Astrocyte (in vitro differentiated cells and primary cell): Measurements from ENCODE around the gene PPARG. TPM values are rescaled to one million over a fixed set of nuclear protein-coding genes. Genes with fewer than 3 reads are reported as not detected.

Experiments used
- DNase-seq: peaks from one replicate; pipeline ENCODE4 v3.0.0-alpha.2; 2010; ENCODE audit warnings: low read depth
- FAIRE-seq: peaks from 2 replicates; lab custom pipeline; 2011; peaks lifted over from hg19 to GRCh38; lab: Jason Lieb, UNC
- H2AFZ ChIP-seq: 2 replicates; pipeline ENCODE4 v1.6.0; 2012; ENCODE audit warnings: low read depth, low read length, inconsistent platforms
- H3K27ac ChIP-seq: 2 replicates; pipeline ENCODE4 v1.5.1; 2011; ENCODE audit warnings: low read depth, low read length, inconsistent platforms
- H3K27me3 ChIP-seq: 2 replicates; pipeline ENCODE4 v1.6.0; 2011; ENCODE audit warnings: low read length, inconsistent platforms; ENCODE audit not compliant: insufficient read depth
- H3K36me3 ChIP-seq: 2 replicates; pipeline ENCODE4 v1.5.1; 2011; ENCODE audit warnings: low read length, inconsistent platforms; ENCODE audit not compliant: insufficient read depth
- H3K4me1 ChIP-seq: 2 replicates; pipeline ENCODE4 v1.5.1; 2011; ENCODE audit warnings: low read length, inconsistent platforms; ENCODE audit not compliant: insufficient read depth
- H3K4me2 ChIP-seq: 2 replicates; pipeline ENCODE4 v1.6.0; 2012; ENCODE audit warnings: low read length, inconsistent platforms
- H3K4me3 ChIP-seq: 2 replicates; pipeline ENCODE4 v1.5.1; 2011; ENCODE audit warnings: low read depth, mild to moderate bottlenecking, low read length, inconsistent platforms; ENCODE audit not compliant: insufficient read depth
- H3K79me2 ChIP-seq: 2 replicates; pipeline ENCODE4 v1.6.0; 2012; ENCODE audit warnings: mild to moderate bottlenecking, low read length, inconsistent platforms; ENCODE audit not compliant: insufficient read depth
- H3K9ac ChIP-seq: 2 replicates; pipeline ENCODE4 v1.6.0; 2012; ENCODE audit warnings: mild to moderate bottlenecking, low read length, inconsistent platforms
- H3K9me3 ChIP-seq: 2 replicates; pipeline ENCODE4 v1.5.1; 2012; ENCODE audit warnings: low read depth, mild to moderate bottlenecking, low read length, inconsistent platforms; ENCODE audit not compliant: insufficient read depth
- H4K20me1 ChIP-seq: 2 replicates; pipeline ENCODE4 v1.6.0; 2012; ENCODE audit warnings: low read length, inconsistent platforms; ENCODE audit not compliant: insufficient read depth
- H3K27ac Mint-ChIP-seq: one replicate; pipeline ENCODE4 v1.8.0; 2021; ENCODE audit warnings: mild to moderate bottlenecking, mixed read lengths; ENCODE audit not compliant: unreplicated experiment
- H3K27me3 Mint-ChIP-seq: one replicate; pipeline ENCODE4 v1.8.0; 2021; ENCODE audit warnings: low read depth, mixed read lengths; ENCODE audit not compliant: unreplicated experiment
- H3K36me3 Mint-ChIP-seq: one replicate; pipeline ENCODE4 v1.8.0; 2021; ENCODE audit warnings: low read depth, mixed read lengths; ENCODE audit not compliant: unreplicated experiment
- H3K4me1 Mint-ChIP-seq: one replicate; pipeline ENCODE4 v1.8.0; 2021; ENCODE audit warnings: low read depth, mixed read lengths; ENCODE audit not compliant: unreplicated experiment
- H3K4me3 Mint-ChIP-seq: one replicate; pipeline ENCODE4 v1.8.0; 2021; ENCODE audit warnings: mild to moderate bottlenecking, moderate library complexity, mixed read lengths; ENCODE audit not compliant: unreplicated experiment
- H3K9me3 Mint-ChIP-seq: one replicate; pipeline ENCODE4 v1.8.0; 2021; ENCODE audit warnings: mild to moderate bottlenecking, mixed read lengths; ENCODE audit not compliant: unreplicated experiment
- CTCF ChIP-seq: IDR thresholded peaks from 2 replicates; pipeline ENCODE4 v1.5.1; 2011; ENCODE audit warnings: low read depth, mild to moderate bottlenecking, inconsistent platforms, low read length, moderate library complexity; ENCODE audit not compliant: insufficient read depth
- EZH2 ChIP-seq: IDR thresholded peaks from 2 replicates; pipeline ENCODE4 v1.6.1; 2012; ENCODE audit warnings: mild to moderate bottlenecking, low read length, inconsistent platforms; ENCODE audit not compliant: insufficient read depth
- total RNA-seq: library from RNA; stranded (reverse); gene quantifications from 2 replicates; pipeline ENCODE4 v1.2.1, GENCODE V29; 2021

Gene PPARG
- total RNA-seq, 1 donor from 2014 or later: 4.4 TPM

GRCh38 chr3:12309716-12310115 lies 20.8 kb downstream of the PPARG start:
- H3K27ac Mint-ChIP-seq: no peak overlapping the region
- no peaks in the 10 kb centered on the region for H3K36me3 ChIP-seq
- H3K4me3 ChIP-seq: no peak overlapping the region
- H3K4me1 Mint-ChIP-seq: peaks cover 12% of the 10 kb centered on the region
- H3K4me3 Mint-ChIP-seq: no peak overlapping the region
- no peak overlapping the region for H3K9ac ChIP-seq
- H3K9me3 Mint-ChIP-seq: peaks cover 2% of the 10 kb centered on the region
- H3K9me3 ChIP-seq: no peaks in the 10 kb centered on the region
- peaks cover 4% of the 10 kb centered on the region for H3K79me2 ChIP-seq
- no peaks in the 10 kb centered on the region for H4K20me1 ChIP-seq
- H3K4me1 ChIP-seq: peaks cover 5% of the 10 kb centered on the region
- no peak overlapping the region for H3K27ac ChIP-seq
- H2AFZ ChIP-seq: no peak overlapping the region
- FAIRE-seq: no peak
- no peaks in the 10 kb centered on the region for H3K27me3 ChIP-seq
- H3K27me3 Mint-ChIP-seq: no peaks in the 10 kb centered on the region
- TF ChIP-seq EZH2: no peak
- TF ChIP-seq CTCF: no peak
- no peaks in the 10 kb centered on the region for H3K36me3 Mint-ChIP-seq
- H3K4me2 ChIP-seq: no peak overlapping the region
- DNase-seq: no peak

- Mint-ChIP-seq H3K27ac (no peak overlapping the region), H3K27me3 (peaks cover 4% of the 10 kb centered on the region), H3K36me3 (no peaks in the 10 kb centered on the region), H3K9me3 (peaks cover 2% of the 10 kb centered on the region), H3K4me1 (peaks cover 12% of the 10 kb centered on the region), H3K4me3 (no peak overlapping the region)
- Histone ChIP-seq H3K27ac (no peak overlapping the region), H3K4me3 (no peak overlapping the region), H3K27me3 (no peaks in the 10 kb centered on the region), H4K20me1 (no peaks in the 10 kb centered on the region), H3K36me3 (no peaks in the 10 kb centered on the region), H2AFZ (no peak overlapping the region), H3K4me1 (peaks cover 5% of the 10 kb centered on the region), H3K4me2 (no peak overlapping the region), H3K9ac (no peak overlapping the region), H3K9me3 (no peaks in the 10 kb centered on the region), H3K79me2 (peaks cover 4% of the 10 kb centered on the region)
- DNase-seq: no peak
- no peak for FAIRE-seq
- TF ChIP-seq EZH2: no peak
- TF ChIP-seq CTCF: no peak
Measured at GRCh38 chr3:12312010-12312409, 23.1 kb downstream of the PPARG start.

- H3K27ac Mint-ChIP-seq: no peak overlapping the region
- no peaks in the 10 kb centered on the region for H3K9me3 ChIP-seq
- peaks cover 2% of the 10 kb centered on the region for H3K9me3 Mint-ChIP-seq
- no peaks in the 10 kb centered on the region for H3K36me3 Mint-ChIP-seq
- DNase-seq (no peak), FAIRE-seq (no peak)
- no peak overlapping the region for H3K4me3 Mint-ChIP-seq
- no peak overlapping the region for H3K4me2 ChIP-seq
- TF ChIP-seq CTCF (no peak), EZH2 (no peak)
- no peak overlapping the region for H3K27ac ChIP-seq
- H3K79me2 ChIP-seq: peaks cover 4% of the 10 kb centered on the region
- H3K36me3 ChIP-seq: no peaks in the 10 kb centered on the region
- peaks cover 4% of the 10 kb centered on the region for H3K27me3 Mint-ChIP-seq
- H3K4me1 Mint-ChIP-seq: peaks cover 3% of the 10 kb centered on the region
- no peak overlapping the region for H3K4me3 ChIP-seq
- H2AFZ ChIP-seq: no peak overlapping the region
- no peaks in the 10 kb centered on the region for H3K27me3 ChIP-seq
- no peaks in the 10 kb centered on the region for H3K4me1 ChIP-seq
- no peaks in the 10 kb centered on the region for H4K20me1 ChIP-seq
- no peak overlapping the region for H3K9ac ChIP-seq
Measured at GRCh38 chr3:12313519-12313918, 24.6 kb downstream of the PPARG start.
